HCT116 (cell line): ENCODE measurements around the gene KLHL18. TPM values are rescaled to one million over a fixed set of nuclear protein-coding genes. Genes with fewer than 3 reads are reported as not detected.

Experiments
- ATAC-seq: fragments of 200-7000 bp; cut with Tn5 transposase; 2 replicates; pipeline ENCODE4 v1.9.1; 2020; ENCODE audit warnings: mild to moderate bottlenecking, moderate library complexity
- BruUV-seq: library from RNA; stranded (reverse); fragments of 400-500 nt; replicated peaks from 2 replicates; lab custom pipeline; 2021; lab: Mats Ljungman, UMichigan
- CTCF ChIA-PET: fragments of 300-600 bp; sonication (Branson Sonifier 250); formaldehyde crosslinking; loops from one replicate; lab custom pipeline; 2021; ENCODE audit warnings: antibody characterized with exemption; lab: Charles Lee
- POLR2A ChIA-PET: fragments of 300-600, 350-600 bp; sonication (Branson Sonifier 250); formaldehyde crosslinking; loops from one replicate; lab custom pipeline; 2021; ENCODE audit warnings: antibody characterized with exemption; lab: Charles Lee
- RAD21 ChIA-PET, 2 experiments: fragments of 300-600 bp; sonication (Branson Sonifier 250); formaldehyde crosslinking; loops; one replicate each; lab custom pipeline; 2023; ENCODE audit warnings: low total read pairs in 2 of 2; ENCODE audit not compliant: uncharacterized antibody in 2 of 2, unreplicated experiment in 2 of 2, low non-redundant PET in 1 of 2; lab: Charles Lee
- DNase-seq: peaks from one replicate; pipeline ENCODE4 v3.0.0-alpha.2; 2010; ENCODE audit warnings: low read depth, low spot score
- H2AFZ ChIP-seq: fragments of 200-600 bp; shearing (Covaris generic), sonication (generic); 2 replicates; pipeline ENCODE4 v1.6.1; 2017; ENCODE audit warnings: low read depth, mixed run types, mixed read lengths, antibody characterized with exemption, low read length; ENCODE audit not compliant: poor library complexity, severe bottlenecking
- H3K27ac ChIP-seq: 2 replicates; pipeline ENCODE4 v1.5.1; 2012; ENCODE audit warnings: low read depth, low read length
- H3K27me3 ChIP-seq: fragments of 200-600 bp; sonication (generic); 2 replicates; pipeline ENCODE4 v1.6.1; 2016; ENCODE audit warnings: mixed run types, low read length, mixed read lengths; ENCODE audit not compliant: insufficient read depth
- H3K36me3 ChIP-seq, 2 experiments: fragments of 200-500 bp in 1 of 2; fragments of 200-600 bp in 1 of 2; sonication (Bioruptor generic) in 1 of 2; sonication (generic) in 1 of 2; 2 replicates each; pipeline versions ENCODE4 v1.5.1 to v1.6.1; 2014 to 2016; ENCODE audit warnings: low read length in 2 of 2, inconsistent platforms in 1 of 2, mixed read lengths in 1 of 2, mixed run types in 1 of 2; ENCODE audit not compliant: insufficient read depth in 2 of 2, control insufficient read depth in 1 of 2
- H3K4me1 ChIP-seq, 2 experiments: fragments of 200-600 bp in 1 of 2; sonication (generic) in 1 of 2; 2 replicates each; pipeline versions ENCODE4 v1.5.1 to v1.6.1; 2012 to 2017; ENCODE audit warnings: low read length in 2 of 2, inconsistent platforms in 1 of 2, mild to moderate bottlenecking in 1 of 2, mixed read lengths in 1 of 2, mixed run types in 1 of 2, moderate library complexity in 1 of 2; ENCODE audit not compliant: insufficient read depth in 2 of 2, control insufficient read depth in 1 of 2
- H3K4me2 ChIP-seq: fragments of 200-600 bp; sonication (generic); 2 replicates; pipeline ENCODE4 v1.6.1; 2017; ENCODE audit warnings: mixed run types, low read length, mixed read lengths
- H3K4me3 ChIP-seq, 2 experiments: fragments of 200-600 bp in 1 of 2; sonication (generic) in 1 of 2; replicated peaks in 1 of 2; 2 replicates each; pipeline ENCODE4 v1.5.1; 2011 to 2016; ENCODE audit warnings: low read length in 2 of 2, control low read depth in 1 of 2, low read depth in 1 of 2, mild to moderate bottlenecking in 1 of 2, mixed read lengths in 1 of 2, mixed run types in 1 of 2
- H3K79me2 ChIP-seq: fragments of 200-600 bp; sonication (generic); 2 replicates; pipeline ENCODE4 v1.6.1; 2017; ENCODE audit warnings: mild to moderate bottlenecking, mixed run types, low read length, moderate library complexity, mixed read lengths; ENCODE audit not compliant: insufficient read depth
- H3K9ac ChIP-seq: fragments of 200-600 bp; sonication (generic); 2 replicates; pipeline ENCODE4 v1.6.1; 2016; ENCODE audit warnings: low read length, mixed read lengths
- H3K9me2 ChIP-seq: fragments of 200-600 bp; sonication (generic), shearing (Covaris generic); 2 replicates; pipeline ENCODE4 v1.6.1; 2017; ENCODE audit warnings: mixed run types, mild to moderate bottlenecking, moderate library complexity; ENCODE audit not compliant: insufficient read depth
- H3K9me3 ChIP-seq, 2 experiments: fragments of 200-500 bp in 1 of 2; fragments of 200-600 bp in 1 of 2; sonication (Bioruptor generic) in 1 of 2; sonication (generic) in 1 of 2; 2 replicates each; pipeline ENCODE4 v1.6.1; 2014 to 2017; ENCODE audit warnings: low read length in 2 of 2, mixed read lengths in 2 of 2, inconsistent platforms in 1 of 2, low read depth in 1 of 2, mild to moderate bottlenecking in 1 of 2, mixed run types in 1 of 2, moderate library complexity in 1 of 2; ENCODE audit not compliant: control insufficient read depth in 1 of 2, insufficient read depth in 1 of 2
- H4K20me1 ChIP-seq: fragments of 200-600 bp; sonication (generic), shearing (Covaris generic); 2 replicates; pipeline ENCODE4 v1.6.1; 2017; ENCODE audit warnings: mixed run types, mild to moderate bottlenecking, moderate library complexity; ENCODE audit not compliant: insufficient read depth
- CEBPB ChIP-seq: IDR thresholded peaks from 2 replicates; pipeline ENCODE4 v1.6.1; 2012; ENCODE audit warnings: low read depth
- EGR1 ChIP-seq: IDR thresholded peaks from 2 replicates; pipeline ENCODE4 v1.6.1; 2012; ENCODE audit warnings: low read depth
- ELF1 ChIP-seq: IDR thresholded peaks from 2 replicates; pipeline ENCODE4 v1.6.1; 2012; ENCODE audit warnings: low read depth, borderline replicate concordance
- EZH2phosphoT487 ChIP-seq: fragments of 200-600 bp; IDR thresholded peaks from 2 replicates; pipeline ENCODE4 v1.6.1; 2018; ENCODE audit warnings: antibody characterized with exemption, borderline replicate concordance
- FOSL1 ChIP-seq: IDR thresholded peaks from 2 replicates; pipeline ENCODE4 v1.6.1; 2012; ENCODE audit warnings: low read depth
- JUND ChIP-seq: IDR thresholded peaks from 2 replicates; pipeline ENCODE4 v1.6.1; 2012
- POLR2A ChIP-seq: IDR thresholded peaks from 2 replicates; pipeline ENCODE4 v1.7.0; 2011; ENCODE audit warnings: borderline replicate concordance; ENCODE audit not compliant: insufficient read depth, insufficient read length; ENCODE audit errors: extremely low read depth
- POLR2AphosphoS5 ChIP-seq: IDR thresholded peaks from 2 replicates; pipeline ENCODE4 v1.6.1; 2011; ENCODE audit warnings: mild to moderate bottlenecking, low read depth, low read length, moderate library complexity
- RAD21 ChIP-seq: IDR thresholded peaks from 2 replicates; pipeline ENCODE4 v1.6.1; 2012; ENCODE audit warnings: low read depth, mild to moderate bottlenecking
- SIN3A ChIP-seq: IDR thresholded peaks from 2 replicates; pipeline ENCODE4 v1.6.1; 2012; ENCODE audit warnings: low read depth
- SP1 ChIP-seq: IDR thresholded peaks from 2 replicates; pipeline ENCODE4 v1.6.1; 2012; ENCODE audit warnings: low read depth
- SRF ChIP-seq: IDR thresholded peaks from 2 replicates; pipeline ENCODE4 v1.6.1; 2012; ENCODE audit warnings: low read depth
- TCF7L2 ChIP-seq: IDR thresholded peaks from 2 replicates; pipeline ENCODE4 v1.7.0; 2011; ENCODE audit warnings: borderline replicate concordance, inconsistent platforms; ENCODE audit not compliant: insufficient read depth, insufficient read length; ENCODE audit errors: extremely low read depth
- YY1 ChIP-seq: IDR thresholded peaks from 2 replicates; pipeline ENCODE4 v1.6.1; 2011; ENCODE audit warnings: low read length, low read depth, moderate library complexity, mild to moderate bottlenecking; ENCODE audit not compliant: insufficient replicate concordance; ENCODE audit errors: extremely low read depth
- ZFX ChIP-seq: fragments of 450-650 bp; IDR thresholded peaks from 2 replicates; pipeline ENCODE4 v1.6.1; 2017
- ZNF274 ChIP-seq: fragments of 200-500 bp; sonication (Bioruptor generic); IDR thresholded peaks from 2 replicates; pipeline ENCODE4 v1.6.1; 2014; ENCODE audit warnings: mild to moderate bottlenecking, low read depth, low read length, inconsistent platforms
- intact Hi-C: fragments of 100-400 bp; cut with micrococcal nuclease; formaldehyde crosslinking; loops from 2 replicates; pipeline ENCODE4 v1.10.0; 2022
- total RNA-seq: library from RNA; stranded (reverse); gene quantifications from one replicate; pipeline ENCODE4 v1.2.1, GENCODE V29; 2021; ENCODE audit not compliant: unreplicated experiment
- TF ChIP-seq, protein P1 (sequence below): IDR thresholded peaks from 2 replicates; pipeline ENCODE4 v1.6.1; 2012
- TF ChIP-seq, protein P2 (sequence below), 3 experiments: fragments of 200-600 bp in 1 of 3; sonication (generic) in 1 of 3; IDR thresholded peaks in 2 of 3; conservative IDR thresholded peaks in 1 of 3; 2 replicates each; pipeline ENCODE4 v1.5.1; 2012 to 2017; ENCODE audit warnings: low read depth in 2 of 3, low read length in 2 of 3, antibody characterized with exemption in 1 of 3, borderline replicate concordance in 1 of 3, control low read depth in 1 of 3, mild to moderate bottlenecking in 1 of 3, mixed read lengths in 1 of 3, mixed run types in 1 of 3, moderate library complexity in 1 of 3; ENCODE audit not compliant: insufficient read depth in 1 of 3
- TF ChIP-seq, protein P3 (sequence below): IDR thresholded peaks from 2 replicates; pipeline ENCODE4 v1.6.1; 2012; ENCODE audit warnings: low read depth
- TF ChIP-seq, protein P4 (sequence below): IDR thresholded peaks from 2 replicates; pipeline ENCODE4 v1.6.1; 2012

Gene KLHL18
- total RNA-seq, 1 experiment from 2014 or later = 32.3 TPM

DNA sequence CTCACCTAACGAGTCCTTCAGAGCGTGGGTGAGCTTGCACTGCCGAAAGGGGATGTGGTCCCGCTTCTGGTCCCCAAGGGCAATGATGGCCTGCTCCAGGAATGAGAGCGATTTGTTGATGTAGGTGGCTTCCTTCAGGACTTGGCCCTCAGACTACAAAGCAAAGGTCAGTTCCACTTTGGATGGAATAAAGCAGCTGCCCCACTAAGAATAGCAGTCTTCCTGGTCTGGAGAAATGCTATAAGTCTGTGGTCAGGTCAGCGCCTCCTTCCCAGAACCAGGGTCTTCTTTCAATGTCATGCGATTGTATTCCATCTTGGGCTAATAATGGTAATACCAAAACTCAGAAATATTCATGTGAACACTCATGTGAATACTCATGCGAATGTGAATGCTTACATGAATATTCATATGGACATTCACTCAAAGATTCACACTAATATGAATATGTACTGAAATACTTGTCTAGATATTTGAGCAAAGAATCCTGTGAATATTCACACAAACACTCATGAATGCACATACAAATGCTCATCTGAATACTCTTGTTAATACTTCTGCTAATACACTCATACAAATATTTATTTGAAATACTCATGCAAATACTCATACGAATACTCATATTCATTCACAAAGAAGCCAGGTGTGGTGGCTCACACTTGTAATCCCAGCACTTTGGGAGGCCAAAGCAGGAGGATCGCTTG, 16.9 kb upstream of the KLHL18 start:
- H3K27ac ChIP-seq = no peak overlapping the region
- H2AFZ ChIP-seq = no peak overlapping the region
- TF ChIP-seq, protein P1, sequence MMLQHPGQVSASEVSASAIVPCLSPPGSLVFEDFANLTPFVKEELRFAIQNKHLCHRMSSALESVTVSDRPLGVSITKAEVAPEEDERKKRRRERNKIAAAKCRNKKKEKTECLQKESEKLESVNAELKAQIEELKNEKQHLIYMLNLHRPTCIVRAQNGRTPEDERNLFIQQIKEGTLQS = no peak
- TF ChIP-seq ZNF274 (no peak), EGR1 (no peak), SIN3A (no peak), POLR2AphosphoS5 (no peak), JUND (no peak), RAD21 (no peak), SP1 (no peak), CEBPB (no peak), FOSL1 (no peak), SRF (no peak), POLR2A (no peak), YY1 (no peak), TCF7L2 (no peak), ZFX (no peak), EZH2phosphoT487 (no peak), ELF1 (no peak)
- TF ChIP-seq, protein P2, sequence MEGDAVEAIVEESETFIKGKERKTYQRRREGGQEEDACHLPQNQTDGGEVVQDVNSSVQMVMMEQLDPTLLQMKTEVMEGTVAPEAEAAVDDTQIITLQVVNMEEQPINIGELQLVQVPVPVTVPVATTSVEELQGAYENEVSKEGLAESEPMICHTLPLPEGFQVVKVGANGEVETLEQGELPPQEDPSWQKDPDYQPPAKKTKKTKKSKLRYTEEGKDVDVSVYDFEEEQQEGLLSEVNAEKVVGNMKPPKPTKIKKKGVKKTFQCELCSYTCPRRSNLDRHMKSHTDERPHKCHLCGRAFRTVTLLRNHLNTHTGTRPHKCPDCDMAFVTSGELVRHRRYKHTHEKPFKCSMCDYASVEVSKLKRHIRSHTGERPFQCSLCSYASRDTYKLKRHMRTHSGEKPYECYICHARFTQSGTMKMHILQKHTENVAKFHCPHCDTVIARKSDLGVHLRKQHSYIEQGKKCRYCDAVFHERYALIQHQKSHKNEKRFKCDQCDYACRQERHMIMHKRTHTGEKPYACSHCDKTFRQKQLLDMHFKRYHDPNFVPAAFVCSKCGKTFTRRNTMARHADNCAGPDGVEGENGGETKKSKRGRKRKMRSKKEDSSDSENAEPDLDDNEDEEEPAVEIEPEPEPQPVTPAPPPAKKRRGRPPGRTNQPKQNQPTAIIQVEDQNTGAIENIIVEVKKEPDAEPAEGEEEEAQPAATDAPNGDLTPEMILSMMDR (IDR thresholded peaks at IDR 0.05 in 2 of 3, conservative IDR thresholded peaks at IDR 0.05 in 1 of 3; ENCODE audit: borderline replicate concordance in 1 of 3, insufficient read depth in 1 of 3, low read depth in 2 of 3, low read length in 2 of 3) = no peak
- TF ChIP-seq, protein P3, sequence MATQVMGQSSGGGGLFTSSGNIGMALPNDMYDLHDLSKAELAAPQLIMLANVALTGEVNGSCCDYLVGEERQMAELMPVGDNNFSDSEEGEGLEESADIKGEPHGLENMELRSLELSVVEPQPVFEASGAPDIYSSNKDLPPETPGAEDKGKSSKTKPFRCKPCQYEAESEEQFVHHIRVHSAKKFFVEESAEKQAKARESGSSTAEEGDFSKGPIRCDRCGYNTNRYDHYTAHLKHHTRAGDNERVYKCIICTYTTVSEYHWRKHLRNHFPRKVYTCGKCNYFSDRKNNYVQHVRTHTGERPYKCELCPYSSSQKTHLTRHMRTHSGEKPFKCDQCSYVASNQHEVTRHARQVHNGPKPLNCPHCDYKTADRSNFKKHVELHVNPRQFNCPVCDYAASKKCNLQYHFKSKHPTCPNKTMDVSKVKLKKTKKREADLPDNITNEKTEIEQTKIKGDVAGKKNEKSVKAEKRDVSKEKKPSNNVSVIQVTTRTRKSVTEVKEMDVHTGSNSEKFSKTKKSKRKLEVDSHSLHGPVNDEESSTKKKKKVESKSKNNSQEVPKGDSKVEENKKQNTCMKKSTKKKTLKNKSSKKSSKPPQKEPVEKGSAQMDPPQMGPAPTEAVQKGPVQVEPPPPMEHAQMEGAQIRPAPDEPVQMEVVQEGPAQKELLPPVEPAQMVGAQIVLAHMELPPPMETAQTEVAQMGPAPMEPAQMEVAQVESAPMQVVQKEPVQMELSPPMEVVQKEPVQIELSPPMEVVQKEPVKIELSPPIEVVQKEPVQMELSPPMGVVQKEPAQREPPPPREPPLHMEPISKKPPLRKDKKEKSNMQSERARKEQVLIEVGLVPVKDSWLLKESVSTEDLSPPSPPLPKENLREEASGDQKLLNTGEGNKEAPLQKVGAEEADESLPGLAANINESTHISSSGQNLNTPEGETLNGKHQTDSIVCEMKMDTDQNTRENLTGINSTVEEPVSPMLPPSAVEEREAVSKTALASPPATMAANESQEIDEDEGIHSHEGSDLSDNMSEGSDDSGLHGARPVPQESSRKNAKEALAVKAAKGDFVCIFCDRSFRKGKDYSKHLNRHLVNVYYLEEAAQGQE = no peak
- TF ChIP-seq, protein P4, sequence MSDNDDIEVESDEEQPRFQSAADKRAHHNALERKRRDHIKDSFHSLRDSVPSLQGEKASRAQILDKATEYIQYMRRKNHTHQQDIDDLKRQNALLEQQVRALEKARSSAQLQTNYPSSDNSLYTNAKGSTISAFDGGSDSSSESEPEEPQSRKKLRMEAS = no peak
- intact Hi-C loops = no loop called here
- ChIA-PET RAD21 (interaction anchor here in 1 of 2 experiments (1.1 kb wide), 1 partner anchor 331 kb away, joined by 3 read pairs; no protein-coding TSS in a partner anchor), CTCF (interaction anchor here (1.5 kb wide), 1 partner anchor 15 kb away, joined by 3 read pairs; no protein-coding TSS in a partner anchor), POLR2A (no interaction called here)
- no peaks in the 10 kb centered on the region for H3K79me2 ChIP-seq
- H3K4me2 ChIP-seq = no peak overlapping the region; the same call in 1 of the 2 replicates
- H3K36me3 ChIP-seq = no peaks in the 10 kb centered on the region
- H3K9me3 ChIP-seq = no peaks in the 10 kb centered on the region
- no peaks in the 10 kb centered on the region for H3K9me2 ChIP-seq
- H3K4me3 ChIP-seq = no peak overlapping the region
- H3K4me1 ChIP-seq = peaks cover 15 to 16% of the 10 kb centered on the region in 2 experiments
- H3K27me3 ChIP-seq = no peaks in the 10 kb centered on the region
- ATAC-seq (no peak), DNase-seq (no peak)
- no peak overlapping the region for H3K9ac ChIP-seq
- BruUV-seq = no TSS peak
- H4K20me1 ChIP-seq = no peaks in the 10 kb centered on the region
